ENCODE data around the gene NUDT1.

Gene NUDT1

DNA sequence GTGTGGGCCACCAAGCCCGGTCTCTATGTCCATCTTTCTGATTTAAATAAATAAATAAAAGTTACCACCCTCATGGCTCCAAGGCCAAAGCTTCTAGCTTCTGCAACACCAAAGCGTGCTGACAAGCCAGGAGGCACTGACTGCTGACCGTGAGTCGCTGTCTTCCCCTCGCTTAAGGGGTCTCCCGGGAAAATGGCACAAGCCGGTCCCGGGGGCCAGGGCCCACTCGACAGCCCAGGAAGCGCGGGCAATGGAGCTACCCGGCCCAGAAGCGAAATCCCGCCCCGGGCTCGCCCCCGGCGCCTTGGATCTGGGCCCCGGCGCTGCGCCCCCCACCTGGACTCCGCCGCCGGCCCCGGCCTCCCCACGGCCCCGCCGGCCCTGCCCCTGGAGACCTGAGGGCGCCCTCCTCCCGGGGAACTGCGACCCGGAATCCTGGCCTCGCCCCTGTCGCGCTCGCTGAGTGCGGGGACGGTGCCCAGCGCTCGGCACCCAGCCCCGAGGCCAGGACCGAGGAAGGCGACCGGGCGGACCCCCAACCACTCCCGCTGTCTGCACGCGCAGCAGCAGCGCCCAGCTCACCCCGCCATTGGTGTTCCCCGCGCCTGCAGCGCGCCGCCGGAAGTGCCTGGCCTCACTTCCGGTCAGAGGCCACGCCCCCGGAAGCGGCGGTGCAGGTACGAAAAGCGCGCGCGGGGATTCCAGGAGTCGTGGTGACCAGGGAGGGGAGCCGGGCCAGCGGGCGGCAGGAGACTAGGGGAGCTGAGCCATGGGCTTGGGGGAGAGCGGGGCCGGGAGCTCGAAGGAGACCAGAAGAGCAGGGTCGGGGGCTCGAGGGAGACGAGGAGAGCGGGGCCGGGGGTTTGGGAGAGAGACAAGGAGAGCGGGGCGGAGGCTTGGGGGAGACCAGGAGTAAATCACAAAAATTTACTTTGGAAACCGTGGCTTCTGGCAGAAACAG lies at the start of gene NUDT1, which contains the start of gene MRM2:
Gene NUDT1, plus strand, starts transcription at position 647 of the 961 bp plus-strand sequence. CDS start 2,349 bp downstream, outside the sequence.
Gene MRM2, minus strand, starts transcription at position 626 of the 961 bp plus-strand sequence. Its CDS starts 36 bp downstream, at position 590.
- DNase-seq = peak; percentile 85

GRCh38 chr7:2192831-2193534 lies 49.0 kb upstream of the NUDT1 start:
- no peak for DNase-seq

- DNase-seq = no peak
These were observed 48.3 kb upstream of the NUDT1 start for GRCh38 chr7:2193575-2194305.

GRCh38 chr7:2195400-2196246 lies 46.4 kb upstream of the NUDT1 start:
- DNase-seq = no peak

- DNase-seq = no peak
These were observed 45.3 kb upstream of the NUDT1 start for GRCh38 chr7:2196381-2197378.

DNA sequence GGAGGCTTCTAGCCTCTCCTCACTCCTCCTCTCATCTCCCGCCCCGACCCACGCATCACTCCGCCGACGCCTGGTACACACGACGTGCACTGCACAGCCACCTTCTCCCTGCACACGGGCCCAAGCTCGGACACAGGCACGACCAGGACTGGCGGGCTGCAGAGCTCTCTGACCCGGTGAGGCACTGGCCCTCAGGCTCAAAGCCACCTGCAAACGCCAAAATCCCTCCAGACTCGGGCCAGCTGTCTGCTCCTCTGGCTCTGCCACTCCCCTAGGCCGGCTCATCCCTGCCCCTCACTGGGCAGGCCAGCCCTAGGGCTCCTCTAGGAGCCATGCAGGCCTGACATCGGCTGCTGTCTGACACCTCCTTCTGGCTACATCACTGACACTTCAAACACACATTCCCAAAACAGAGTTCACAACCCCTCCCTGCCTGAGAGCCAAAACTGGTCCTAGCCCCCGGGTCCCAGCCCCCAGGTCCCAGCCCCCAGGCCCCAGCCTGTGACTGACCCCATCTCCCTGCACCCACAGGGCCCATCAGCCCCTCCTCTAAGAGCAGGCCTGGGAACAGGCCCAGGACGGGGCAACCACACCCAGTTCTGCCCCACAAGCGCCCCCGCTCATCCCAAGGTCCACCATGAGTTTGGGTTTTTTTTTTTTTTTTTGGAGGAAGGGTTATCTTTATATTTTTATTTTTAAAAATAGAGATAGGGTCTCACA lies 44.4 kb upstream of the NUDT1 start:
- no peak for DNase-seq

DNA sequence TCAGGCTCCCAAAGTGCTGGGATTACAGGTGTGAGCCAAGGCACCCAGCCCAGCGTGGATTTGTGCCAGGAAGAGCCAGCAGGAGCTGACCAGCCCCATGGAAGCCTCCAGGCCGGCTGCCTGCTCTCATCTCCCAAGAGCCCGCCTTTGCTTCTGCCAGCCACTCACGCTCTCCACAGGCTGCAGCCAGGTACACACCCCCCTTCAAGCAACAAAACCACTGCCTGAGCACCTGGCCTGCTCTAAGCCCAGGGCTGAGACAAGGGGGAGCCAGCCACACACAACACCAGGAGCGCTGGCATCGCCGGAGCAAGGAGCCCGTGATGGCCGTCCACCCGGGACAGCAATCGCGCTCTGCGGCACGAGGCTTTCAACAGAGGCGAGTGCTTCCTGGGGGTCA lies 43.8 kb upstream of the NUDT1 start:
- no peak for DNase-seq

DNA sequence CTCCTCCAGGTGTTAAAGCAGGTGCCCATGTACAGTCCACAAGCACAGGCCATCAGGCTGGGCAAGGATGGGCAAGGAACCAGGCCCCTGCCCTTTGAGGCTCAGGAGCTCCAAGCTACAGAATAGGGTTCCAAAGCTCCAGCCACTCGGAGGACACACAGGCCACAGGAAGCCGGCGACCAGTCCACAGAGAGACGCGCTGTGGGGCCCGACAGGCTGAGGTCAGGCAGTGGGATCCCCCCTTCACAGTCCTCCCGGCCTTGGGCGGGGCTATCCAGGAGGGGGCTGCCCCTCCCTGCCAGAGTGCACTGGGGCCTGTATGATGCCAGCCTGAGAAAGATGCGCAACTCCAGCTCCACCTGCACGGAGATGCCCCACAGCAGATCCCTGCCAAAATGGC lies 43.3 kb upstream of the NUDT1 start:
- DNase-seq = no peak

DNA sequence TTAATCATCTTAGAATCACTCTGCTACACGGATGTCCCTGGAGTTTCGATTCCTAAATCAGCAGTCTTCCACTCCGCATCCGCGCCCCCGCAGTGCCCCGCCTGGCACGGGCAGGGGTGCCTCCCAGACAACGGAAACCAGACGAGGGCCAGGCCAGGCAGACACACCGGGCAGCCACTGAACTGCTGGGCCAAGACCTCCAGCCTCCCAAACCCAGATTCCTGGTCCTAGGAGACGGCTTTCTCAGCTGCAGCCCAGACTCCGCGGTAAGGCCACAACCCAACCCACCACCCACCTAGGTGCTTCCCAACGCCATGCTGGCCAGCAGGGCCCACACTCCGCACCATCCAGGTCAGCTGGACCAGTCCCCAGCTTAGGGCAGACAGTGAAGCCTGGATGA lies 42.5 kb upstream of the NUDT1 start:
- DNase-seq = no peak

GRCh38 chr7:2199956-2200583 lies 42.0 kb upstream of the NUDT1 start:
- no peak for DNase-seq

- no peak for DNase-seq
These were observed 41.4 kb upstream of the NUDT1 start for GRCh38 chr7:2200584-2200980.

GRCh38 chr7:2201128-2201527 lies 40.9 kb upstream of the NUDT1 start:
- no peak for DNase-seq

DNA sequence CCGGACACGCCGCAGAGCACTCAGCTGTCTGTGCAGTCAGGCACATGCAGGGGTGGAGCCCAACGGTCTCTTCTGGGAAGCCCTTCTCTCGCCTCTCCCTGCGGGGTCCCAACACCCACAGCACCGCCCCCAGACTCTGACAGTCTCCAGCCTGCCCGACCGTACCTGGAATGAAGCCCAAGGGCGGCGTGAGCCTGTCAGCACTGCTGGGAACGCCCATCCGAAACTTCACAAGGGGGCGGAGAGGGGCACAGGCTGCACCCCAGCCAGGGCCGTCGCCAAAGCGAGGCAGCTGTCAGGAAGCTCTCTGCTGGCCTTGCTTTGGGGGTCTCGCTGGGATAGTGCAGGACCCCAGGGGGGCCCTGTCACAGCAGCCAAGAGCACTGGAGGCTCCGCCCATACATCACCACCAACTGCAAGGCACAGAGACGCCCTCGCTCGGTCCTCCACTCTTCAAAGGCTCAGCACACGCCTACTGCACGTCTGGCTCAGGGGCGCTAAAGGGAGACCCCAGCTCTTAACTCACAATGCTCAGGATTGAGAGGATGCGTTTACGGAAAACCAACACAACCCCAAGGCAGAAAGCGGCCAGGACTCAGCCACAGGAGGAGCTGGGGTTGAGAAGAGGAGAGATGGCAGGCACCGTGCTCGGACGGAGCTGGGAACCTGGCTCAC lies 40.2 kb upstream of the NUDT1 start:
- no peak for DNase-seq

DNA sequence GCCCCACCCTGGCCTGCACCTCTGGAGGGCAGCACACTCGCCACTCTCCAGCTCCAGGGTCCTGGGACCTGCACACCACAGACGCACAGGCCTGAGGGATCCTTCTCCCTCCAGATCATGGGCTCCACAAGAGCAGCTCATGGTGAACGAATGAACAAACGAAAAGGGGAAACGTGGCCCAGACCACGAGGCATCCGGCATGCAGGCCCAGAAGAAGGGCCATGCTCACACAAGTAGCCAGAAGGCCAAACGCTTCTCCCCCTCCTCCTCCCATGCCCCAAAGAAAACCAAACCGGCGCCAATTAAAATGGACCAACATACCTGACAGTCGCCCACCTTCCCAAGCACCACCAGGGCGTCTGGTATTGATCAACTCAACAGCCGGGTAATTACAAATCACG lies 39.7 kb upstream of the NUDT1 start:
- no peak for DNase-seq

- no peak for DNase-seq
These were observed 38.9 kb upstream of the NUDT1 start for GRCh38 chr7:2202901-2203765.

DNA sequence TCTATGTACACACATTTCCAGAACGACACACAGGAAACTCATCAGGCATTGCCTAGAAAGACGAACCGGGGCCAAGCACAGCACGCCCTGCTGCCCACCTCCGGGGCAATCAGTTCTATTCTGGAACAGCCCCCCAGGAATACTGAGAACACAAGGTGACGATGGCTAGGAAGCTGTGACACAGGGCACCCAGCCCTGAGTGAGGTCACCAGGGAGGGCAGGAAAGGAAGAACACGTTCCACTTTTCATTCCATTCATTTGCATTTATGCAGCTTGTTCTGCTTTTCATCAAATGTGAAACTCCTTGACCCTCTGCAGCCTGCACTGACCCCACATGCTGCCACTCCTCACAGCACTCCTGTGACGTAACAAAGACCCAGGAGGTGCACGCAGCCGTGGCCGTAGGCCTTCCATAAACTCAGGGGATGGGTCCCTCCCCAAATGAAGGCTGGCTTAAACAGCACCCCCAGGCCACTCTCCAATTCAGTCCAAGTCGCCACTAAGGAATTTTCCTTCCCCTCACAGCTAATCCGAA lies 38.2 kb upstream of the NUDT1 start:
- DNase-seq = no peak

DNA sequence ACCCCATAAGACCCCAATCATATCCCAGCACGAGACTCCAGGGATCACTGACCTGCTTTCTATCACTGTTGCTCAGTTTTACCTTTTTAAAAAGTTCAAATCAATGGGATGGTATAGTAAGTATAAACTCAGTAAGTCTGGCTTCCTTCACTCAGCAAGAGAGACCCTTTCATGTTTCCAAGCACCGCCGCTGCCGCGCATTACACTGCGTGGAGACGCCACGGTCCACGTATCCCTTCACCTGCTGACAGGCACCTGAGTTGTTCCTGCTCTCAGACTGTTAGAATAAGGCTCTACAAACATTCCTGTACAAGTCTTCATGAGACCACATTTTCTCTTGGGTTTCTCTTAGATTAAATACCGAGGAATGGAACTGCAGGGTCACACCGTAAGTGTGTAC lies 37.6 kb upstream of the NUDT1 start:
- DNase-seq = no peak

Measured in left hindlimb (tissue), 1 donor.